Ishikawa (cell line): ENCODE data around the gene FOXJ3.

Experiments
- CEBPB ChIP-seq: IDR thresholded peaks from 2 replicates; pipeline ENCODE4 v1.6.1; 2012
- CREB1 ChIP-seq: IDR thresholded peaks from 2 replicates; pipeline ENCODE4 v1.6.1; 2012; ENCODE audit warnings: low read depth
- EP300 ChIP-seq: IDR thresholded peaks from 2 replicates; pipeline ENCODE4 v1.6.1; 2012; ENCODE audit warnings: borderline replicate concordance
- FOXM1 ChIP-seq: IDR thresholded peaks from 2 replicates; pipeline ENCODE4 v1.6.1; 2012; ENCODE audit warnings: low read depth, borderline replicate concordance
- NFIC ChIP-seq: IDR thresholded peaks from 2 replicates; pipeline ENCODE4 v1.6.1; 2012
- RAD21 ChIP-seq: IDR thresholded peaks from 2 replicates; pipeline ENCODE4 v1.6.1; 2012; ENCODE audit warnings: low read depth
- TAF1 ChIP-seq: IDR thresholded peaks from 2 replicates; pipeline ENCODE4 v1.6.1; 2012; ENCODE audit warnings: low read depth, mild to moderate bottlenecking
- TCF12 ChIP-seq: IDR thresholded peaks from 2 replicates; pipeline ENCODE4 v1.6.1; 2012; ENCODE audit warnings: low read depth
- TEAD4 ChIP-seq: IDR thresholded peaks from 2 replicates; pipeline ENCODE4 v1.6.1; 2012
- YY1 ChIP-seq: IDR thresholded peaks from 2 replicates; pipeline ENCODE4 v1.6.1; 2012; ENCODE audit warnings: low read depth
- ZBTB7A ChIP-seq: IDR thresholded peaks from 2 replicates; pipeline ENCODE4 v1.6.1; 2012; ENCODE audit warnings: low read depth
- TF ChIP-seq, protein P1 (sequence below): IDR thresholded peaks from 2 replicates; pipeline ENCODE4 v1.6.1; 2012; ENCODE audit warnings: low read depth, mild to moderate bottlenecking
- TF ChIP-seq, protein P2 (sequence below): IDR thresholded peaks from 2 replicates; pipeline ENCODE4 v1.6.1; 2012
- TF ChIP-seq, protein P3 (sequence below): IDR thresholded peaks from 2 replicates; pipeline ENCODE4 v1.6.1; 2012

Gene FOXJ3

DNA sequence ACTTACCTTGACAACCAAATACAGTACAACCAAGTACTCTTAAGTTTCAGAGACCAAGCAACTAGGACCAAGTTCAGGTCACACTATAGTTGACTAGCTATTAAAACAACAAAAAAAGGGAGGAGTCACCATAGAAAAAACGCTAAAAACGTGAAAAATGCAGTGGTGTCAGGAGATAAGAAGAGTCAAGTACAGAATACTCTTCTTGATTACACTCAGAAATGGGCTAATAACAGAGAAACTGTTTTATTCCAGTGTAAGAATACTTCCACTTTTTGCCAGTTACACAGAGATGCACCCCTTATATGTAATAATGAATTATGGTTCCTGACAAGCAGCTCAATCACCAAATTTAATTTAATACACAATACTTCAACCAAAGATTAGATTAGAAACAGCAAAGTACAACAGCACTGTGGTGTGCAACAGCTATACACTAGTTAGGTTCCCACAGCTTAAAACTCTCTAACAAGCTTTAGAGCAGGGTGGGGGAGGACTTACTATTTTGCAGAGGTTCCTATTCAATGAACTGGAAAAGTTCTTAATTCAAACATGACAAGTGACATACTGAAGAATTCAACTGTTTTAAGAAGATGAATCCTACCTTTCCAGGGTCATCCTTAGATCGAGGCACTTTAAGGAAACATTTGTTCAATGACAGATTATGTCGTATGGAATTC, 70.4 kb downstream of the FOXJ3 start:
- TF ChIP-seq TEAD4 (no peak), CEBPB (no peak), CREB1 (no peak), TCF12 (no peak), TAF1 (no peak)
- TF ChIP-seq, protein P1, sequence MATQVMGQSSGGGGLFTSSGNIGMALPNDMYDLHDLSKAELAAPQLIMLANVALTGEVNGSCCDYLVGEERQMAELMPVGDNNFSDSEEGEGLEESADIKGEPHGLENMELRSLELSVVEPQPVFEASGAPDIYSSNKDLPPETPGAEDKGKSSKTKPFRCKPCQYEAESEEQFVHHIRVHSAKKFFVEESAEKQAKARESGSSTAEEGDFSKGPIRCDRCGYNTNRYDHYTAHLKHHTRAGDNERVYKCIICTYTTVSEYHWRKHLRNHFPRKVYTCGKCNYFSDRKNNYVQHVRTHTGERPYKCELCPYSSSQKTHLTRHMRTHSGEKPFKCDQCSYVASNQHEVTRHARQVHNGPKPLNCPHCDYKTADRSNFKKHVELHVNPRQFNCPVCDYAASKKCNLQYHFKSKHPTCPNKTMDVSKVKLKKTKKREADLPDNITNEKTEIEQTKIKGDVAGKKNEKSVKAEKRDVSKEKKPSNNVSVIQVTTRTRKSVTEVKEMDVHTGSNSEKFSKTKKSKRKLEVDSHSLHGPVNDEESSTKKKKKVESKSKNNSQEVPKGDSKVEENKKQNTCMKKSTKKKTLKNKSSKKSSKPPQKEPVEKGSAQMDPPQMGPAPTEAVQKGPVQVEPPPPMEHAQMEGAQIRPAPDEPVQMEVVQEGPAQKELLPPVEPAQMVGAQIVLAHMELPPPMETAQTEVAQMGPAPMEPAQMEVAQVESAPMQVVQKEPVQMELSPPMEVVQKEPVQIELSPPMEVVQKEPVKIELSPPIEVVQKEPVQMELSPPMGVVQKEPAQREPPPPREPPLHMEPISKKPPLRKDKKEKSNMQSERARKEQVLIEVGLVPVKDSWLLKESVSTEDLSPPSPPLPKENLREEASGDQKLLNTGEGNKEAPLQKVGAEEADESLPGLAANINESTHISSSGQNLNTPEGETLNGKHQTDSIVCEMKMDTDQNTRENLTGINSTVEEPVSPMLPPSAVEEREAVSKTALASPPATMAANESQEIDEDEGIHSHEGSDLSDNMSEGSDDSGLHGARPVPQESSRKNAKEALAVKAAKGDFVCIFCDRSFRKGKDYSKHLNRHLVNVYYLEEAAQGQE = no peak

DNA sequence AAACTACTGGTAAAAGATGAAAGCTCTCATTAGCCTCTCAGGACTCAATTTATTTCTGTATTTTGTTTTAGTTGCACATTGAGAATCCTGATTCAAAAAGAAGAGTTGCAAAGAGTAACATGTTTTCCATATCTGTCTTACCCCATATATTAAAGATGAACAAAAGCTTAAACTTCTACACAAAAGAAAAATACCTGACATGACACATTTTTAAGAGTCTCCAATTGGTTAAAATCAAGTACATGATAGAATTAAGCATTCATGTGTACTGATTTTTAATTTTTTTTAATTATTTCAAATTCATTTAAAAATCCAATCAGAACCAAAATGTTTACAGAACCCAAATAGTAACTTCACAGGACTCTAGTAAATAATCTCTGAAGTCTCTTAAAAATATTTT, 72.0 kb downstream of the FOXJ3 start:
- TF ChIP-seq, protein P1 = no peak
- TF ChIP-seq EP300 (no peak), NFIC (no peak), YY1 (no peak), FOXM1 (no peak), ZBTB7A (no peak)
- TF ChIP-seq, protein P2, sequence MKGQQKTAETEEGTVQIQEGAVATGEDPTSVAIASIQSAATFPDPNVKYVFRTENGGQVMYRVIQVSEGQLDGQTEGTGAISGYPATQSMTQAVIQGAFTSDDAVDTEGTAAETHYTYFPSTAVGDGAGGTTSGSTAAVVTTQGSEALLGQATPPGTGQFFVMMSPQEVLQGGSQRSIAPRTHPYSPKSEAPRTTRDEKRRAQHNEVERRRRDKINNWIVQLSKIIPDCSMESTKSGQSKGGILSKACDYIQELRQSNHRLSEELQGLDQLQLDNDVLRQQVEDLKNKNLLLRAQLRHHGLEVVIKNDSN = no peak

DNA sequence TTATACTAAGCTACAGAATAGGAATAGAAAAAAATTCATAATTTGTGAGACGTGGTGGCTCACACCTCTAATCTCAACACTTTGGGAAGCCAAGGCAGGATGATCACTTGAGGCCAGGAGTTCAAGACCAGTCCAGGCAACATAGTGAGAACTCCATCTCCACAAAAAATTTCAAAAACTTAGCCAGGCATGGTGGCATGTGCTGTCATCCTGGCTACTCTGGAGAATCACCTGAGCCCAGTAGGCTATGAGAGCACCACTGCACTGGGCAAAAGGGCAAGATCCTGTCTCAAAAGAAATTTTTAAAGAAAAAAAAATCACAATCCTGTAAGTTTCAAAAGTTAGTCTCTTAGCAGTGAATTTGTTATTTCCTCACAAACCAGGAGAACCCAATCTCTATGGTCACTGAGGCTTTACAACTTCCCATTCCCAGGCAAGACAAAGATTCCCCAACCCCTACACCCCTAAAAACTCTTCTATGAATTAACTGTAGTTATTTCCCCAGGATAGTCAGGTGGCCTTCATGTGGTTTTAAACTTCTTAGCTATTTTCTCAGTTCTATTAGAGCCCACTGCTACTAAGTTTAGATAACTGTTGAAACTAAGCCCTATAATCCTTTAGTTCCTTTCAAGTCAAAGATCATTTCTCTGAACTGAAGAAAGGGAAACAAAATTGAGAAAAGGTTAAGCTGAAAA, 74.5 kb downstream of the FOXJ3 start:
- no peak for TF ChIP-seq ZBTB7A
- no peak for TF ChIP-seq YY1
- no peak for TF ChIP-seq TAF1
- TF ChIP-seq, protein P3, sequence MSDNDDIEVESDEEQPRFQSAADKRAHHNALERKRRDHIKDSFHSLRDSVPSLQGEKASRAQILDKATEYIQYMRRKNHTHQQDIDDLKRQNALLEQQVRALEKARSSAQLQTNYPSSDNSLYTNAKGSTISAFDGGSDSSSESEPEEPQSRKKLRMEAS = no peak
- TF ChIP-seq, protein P2 = no peak
- TF ChIP-seq FOXM1 = no peak
- no peak for TF ChIP-seq TEAD4

DNA sequence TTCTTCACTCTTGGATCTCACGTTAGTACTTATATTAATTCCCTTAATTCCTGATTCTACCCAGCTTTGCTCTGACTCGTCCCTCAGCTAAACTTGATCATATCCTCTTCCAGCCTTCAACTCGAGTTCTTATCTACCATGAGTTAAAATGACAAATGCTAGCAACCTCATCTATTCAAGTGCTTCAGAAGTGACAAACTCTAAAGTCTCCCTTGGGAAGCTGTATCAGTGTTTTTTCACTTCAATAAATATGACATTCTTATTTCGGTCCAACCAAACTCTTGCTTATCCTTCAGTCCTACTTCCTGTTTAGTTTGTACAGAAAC, 75.3 kb downstream of the FOXJ3 start:
- TF ChIP-seq CREB1 (no peak), NFIC (no peak), RAD21 (no peak), YY1 (no peak), TAF1 (no peak), FOXM1 (no peak), ZBTB7A (no peak)
- TF ChIP-seq, protein P3 = no peak
- TF ChIP-seq, protein P1 = no peak
